NOMO-1 (cell line): ENCODE data around the gene WDR33.

Source experiments
- DNase-seq, 2 experiments: peaks; one replicate each; lab custom pipeline; 2025; ENCODE audit not compliant: unreplicated experiment in 2 of 2; lab: John Stamatoyannopoulos, UW

WDR33 gene

DNA sequence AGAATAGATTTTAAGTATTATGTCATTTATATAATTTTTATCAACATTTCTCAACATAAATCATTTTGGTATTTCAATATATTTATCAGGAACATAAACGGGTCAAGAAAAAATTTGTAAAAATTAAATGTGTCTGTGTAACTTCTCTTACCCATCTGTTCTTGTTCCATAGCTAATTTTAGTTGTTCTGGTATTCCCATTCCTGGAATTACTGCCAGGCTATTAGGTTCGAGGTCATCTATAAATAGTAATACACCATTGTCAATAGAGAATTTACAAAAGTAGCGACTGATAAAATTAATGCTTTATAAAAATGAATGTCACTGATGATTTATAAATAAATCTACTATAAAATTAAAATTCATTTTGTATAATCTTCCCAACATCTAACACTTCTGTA, 88.2 kb downstream of the WDR33 start:
- DNase-seq: no peak

DNA sequence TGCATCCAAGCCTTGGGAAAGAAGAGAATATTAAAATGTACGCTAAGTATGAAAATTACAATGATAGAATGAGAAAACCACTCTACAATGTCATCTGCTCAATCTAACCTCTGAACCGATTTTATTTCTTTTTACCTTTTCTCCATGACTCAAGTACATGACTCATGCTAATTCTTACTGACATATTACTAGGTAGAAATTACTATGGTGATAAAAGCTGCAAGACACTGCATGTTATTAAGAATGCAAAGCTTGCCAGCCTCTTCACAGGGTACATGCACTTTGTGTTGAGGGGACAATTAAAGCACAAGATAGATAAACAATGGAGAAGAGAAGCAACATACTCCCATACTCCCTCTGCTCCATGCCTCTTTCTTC, 89.0 kb downstream of the WDR33 start:
- no peak for DNase-seq

DNA sequence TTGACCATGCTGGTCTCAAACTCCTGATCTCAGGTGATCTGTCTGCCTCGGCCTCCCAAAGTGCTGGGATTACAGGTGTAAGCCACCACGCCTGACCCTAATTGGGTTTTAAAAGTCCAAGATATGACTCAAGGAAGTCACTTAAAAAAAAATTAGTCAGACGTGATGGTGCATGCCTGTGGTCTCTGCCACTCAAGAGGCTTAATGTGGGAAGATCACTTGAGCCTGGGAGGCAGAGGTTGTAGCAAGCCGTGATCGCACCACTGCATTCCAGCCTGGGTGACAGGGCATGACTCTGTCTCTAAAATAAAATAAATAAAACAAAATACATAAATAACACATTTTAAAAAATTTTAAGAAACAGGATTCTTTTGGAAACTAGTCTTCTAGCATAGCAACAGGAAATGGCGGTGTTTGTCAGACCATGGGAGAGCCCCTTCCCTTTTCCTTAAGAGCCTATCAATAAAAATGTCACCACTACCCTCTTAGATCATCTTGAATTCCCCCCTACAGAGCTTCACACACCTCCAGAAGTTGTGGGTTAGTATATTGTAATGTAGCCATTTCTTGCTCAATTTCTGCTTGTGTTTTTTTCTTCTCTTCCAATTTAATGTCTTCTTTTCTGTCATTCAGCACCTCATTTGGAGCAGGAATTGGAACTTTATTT, 89.5 kb downstream of the WDR33 start:
- DNase-seq: no peak

DNA sequence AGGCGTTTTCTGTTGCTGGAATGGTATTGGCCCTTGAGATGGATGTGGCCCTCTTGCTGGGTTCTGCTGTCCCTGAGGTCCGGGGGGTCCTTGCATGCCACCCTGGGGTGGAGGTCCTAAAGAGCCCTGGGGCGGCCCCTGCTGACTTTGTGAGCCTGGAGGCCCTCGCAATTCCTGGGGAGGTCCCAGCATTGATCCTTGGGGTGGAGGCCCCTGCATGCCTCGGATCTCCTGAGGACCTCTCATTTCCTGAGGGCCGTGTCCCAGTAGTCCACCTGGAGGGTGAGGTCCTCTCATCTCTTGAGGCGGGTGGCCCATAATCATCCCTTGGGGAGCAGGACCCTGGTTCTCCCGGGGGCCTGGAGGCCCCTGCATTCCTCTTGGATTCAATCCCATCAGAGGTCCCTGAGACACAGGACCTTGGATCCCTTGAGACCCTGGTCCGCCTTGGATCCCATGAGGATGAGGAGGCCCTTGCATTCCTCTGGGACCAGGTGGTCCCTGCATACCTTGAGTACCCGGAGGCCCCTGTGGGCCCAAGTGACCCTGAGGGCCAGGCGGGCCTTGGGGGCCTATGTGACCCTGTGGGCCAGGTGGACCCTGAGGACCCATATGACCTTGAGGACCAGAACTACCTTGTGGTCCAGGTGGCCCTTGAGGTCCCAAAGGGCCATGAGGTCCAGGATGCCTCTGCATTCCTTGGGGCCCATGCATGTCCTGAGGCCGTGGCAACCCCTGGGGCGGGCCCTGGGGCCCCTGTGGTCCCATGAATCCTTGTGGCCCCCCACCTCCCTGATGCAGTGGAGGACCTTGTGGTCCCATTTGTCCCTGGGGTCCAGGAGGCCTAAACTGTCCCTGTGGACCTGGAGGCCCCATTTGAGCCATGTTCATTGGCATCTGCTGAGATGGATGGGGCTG, 91.4 kb downstream of the WDR33 start:
- no peak for DNase-seq

DNA sequence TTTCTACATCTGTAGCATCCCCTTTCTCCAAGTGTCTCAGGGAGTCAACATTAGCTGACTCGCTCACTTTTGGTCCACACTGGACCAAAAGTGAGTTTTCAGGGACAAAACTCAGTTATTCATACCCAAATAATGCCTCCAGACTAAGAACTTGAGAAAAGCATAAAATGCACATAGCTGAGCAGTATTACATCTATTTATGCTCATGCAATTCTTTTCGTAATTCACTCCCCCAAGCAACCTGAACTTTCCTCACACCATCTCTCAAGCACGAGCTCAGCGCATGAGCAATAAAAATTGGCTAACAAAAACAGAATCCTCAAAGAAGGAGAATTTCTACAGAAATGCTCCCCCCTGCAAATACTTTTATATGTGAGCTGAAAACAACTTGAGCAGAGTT, 92.7 kb downstream of the WDR33 start:
- DNase-seq: no peak

DNA sequence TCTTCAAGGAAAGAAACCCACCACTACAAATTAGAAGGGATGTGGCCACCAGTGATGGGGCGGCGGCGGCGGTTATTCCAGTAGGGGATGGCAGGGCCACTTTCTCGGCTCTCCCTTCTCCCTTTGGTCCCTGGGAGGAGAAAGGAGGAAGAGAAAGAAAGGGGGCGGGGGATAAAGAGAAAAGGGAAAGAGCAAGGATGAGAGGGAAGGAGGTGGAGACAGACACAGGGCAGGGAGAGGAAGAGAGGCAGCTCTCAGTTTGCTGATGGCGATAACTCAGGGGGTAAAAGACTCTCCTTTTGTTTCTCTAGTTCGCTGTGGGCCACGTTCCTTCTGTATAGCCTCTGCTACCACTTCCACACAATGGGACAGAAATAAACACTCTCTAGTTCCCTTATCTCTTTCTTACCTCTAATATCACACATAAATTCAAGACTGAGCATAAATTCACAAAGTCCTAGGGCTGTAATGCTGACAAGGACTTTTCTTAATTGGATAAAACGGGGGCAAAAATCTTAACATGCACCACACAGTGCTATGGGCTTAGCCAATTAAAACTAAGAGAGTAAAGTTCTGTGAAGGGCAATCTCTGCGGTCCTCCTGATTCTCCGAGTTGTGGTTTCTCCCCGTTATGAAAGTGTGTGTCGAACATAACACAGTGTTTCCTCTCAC, 95.1 kb downstream of the WDR33 start:
- no peak for DNase-seq

DNA sequence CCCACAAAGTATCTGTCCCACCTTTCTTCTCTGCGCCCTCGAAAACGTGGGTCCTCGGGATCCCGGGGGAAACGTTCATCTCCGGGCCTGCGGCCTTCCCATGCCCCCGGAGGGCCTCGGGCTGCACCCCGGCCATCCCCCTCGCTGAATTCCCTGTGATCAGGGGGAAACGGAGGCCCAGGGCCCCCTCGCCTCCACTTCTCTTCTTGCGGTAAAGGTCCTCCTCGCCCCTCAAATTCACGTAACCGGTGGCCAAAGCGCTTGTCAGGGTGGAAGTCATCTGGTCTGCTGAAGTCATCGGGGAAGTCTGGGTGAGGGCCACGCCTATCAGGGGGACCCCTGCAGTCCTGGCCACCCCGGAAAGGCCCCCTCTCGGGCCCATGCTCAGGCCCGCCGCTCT, 97.4 kb downstream of the WDR33 start:
- no peak for DNase-seq

DNA sequence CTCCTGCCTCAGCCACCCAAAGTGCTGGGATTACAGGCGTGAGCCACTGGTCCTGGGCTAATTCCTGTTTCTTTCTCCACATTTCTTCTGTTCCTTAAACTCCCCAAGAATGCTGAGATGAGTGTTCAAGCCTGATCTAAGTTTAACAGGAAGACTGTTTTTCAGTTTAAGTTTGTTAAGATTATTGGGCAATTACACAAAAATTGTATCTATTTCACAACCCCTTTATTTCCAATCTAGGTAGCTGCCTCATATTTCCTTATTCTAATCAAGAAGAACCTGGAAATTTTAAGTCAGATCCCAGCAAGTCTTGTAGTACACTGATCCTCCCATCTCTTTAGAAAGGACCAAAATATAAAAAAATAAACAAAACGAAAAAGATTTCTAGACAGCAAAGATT, 98.0 kb downstream of the WDR33 start:
- DNase-seq: peak in 1 of 2 experiments; percentile 12

DNA sequence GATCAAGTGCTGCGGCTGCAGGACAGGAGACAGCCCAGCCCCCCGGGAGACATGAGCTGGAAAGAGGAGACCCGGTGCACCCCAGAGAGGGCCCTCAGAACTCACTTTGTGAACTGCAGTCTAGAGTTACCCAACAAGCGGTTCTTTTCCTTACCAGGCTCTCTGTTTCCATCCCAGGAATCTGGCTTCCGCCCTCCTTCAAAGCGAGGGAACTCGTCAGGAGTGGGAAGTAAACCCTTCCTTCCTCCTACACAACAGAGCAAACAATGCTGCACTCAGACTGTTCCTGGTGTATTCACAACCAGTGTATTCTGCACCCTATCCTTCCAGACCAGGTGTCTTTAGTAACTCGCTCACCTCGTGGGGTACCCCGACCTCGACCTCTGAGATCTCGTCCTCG, 101.6 kb downstream of the WDR33 start:
- no peak for DNase-seq

DNA sequence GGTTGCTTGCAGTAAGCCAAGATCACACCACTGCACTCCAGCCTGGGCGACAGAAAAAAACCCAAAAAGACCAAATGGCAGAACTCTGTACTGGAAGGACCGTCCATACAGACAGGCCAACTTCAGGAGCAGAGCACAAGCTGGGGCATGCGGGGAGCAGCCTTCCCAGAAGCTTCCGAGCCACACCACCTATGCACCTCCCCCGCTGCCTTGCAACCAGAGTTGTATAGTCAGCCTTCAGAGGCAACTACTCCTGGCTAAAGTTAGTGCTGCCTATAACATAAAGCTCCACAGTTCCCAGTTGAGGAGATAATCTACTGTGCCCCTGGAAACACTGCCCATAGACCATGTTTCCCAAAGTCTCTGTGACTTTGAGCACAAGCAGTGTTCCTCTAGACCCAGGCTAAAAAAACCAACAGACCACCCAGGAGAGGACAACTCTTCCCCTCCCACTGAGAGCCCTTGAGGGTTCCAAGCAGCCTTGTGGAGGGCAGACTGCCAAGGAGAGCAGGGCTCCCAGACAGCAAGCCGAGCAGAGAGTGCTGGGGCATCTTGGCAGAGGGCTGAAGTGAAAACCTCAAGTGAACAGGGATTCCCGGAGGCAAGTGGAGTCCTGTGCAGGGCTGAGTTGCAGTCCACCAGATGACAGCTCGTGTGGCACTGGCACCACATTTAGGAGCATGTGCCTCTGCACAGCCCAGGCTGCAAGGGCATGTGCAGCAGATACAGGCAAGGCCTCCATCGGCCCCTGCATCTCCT, 102.9 kb downstream of the WDR33 start:
- DNase-seq: no peak

DNA sequence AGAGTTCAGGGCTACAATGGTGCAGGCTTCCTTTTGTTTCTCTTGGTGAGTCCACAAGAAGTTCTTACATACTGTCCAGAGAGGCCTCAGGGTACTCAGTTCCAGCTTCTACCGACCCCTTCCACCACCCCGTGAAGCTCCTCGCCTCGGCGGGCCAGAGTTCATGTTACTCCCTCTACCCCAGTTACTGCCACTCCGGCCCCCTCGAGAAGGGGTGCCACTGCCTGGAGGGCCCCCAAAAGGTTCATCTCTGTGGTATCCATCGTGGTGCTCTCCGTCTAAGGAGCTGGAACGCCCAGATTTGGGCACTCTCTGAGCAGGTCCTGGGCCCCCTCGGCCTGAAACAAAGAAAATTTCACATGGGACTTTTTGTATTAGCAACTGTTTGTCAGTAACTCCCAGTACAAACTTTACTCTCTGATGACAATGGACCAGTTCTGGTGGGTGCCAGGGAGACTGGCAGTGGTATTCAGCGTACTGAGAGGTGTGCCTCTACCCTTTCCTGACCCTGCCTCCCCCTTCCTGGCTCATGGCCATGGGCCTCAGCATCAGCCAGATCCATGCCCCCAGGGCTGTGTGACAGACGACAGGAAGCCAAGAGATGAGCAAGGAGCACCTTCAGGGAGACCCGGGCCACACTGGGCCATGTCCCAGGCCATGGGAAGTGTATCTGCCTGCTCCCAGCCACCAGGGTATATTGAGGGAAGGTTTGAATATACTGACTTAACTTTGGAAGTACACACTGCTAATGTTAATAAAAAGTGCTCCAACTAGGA, 104.6 kb downstream of the WDR33 start:
- DNase-seq: no peak

DNA sequence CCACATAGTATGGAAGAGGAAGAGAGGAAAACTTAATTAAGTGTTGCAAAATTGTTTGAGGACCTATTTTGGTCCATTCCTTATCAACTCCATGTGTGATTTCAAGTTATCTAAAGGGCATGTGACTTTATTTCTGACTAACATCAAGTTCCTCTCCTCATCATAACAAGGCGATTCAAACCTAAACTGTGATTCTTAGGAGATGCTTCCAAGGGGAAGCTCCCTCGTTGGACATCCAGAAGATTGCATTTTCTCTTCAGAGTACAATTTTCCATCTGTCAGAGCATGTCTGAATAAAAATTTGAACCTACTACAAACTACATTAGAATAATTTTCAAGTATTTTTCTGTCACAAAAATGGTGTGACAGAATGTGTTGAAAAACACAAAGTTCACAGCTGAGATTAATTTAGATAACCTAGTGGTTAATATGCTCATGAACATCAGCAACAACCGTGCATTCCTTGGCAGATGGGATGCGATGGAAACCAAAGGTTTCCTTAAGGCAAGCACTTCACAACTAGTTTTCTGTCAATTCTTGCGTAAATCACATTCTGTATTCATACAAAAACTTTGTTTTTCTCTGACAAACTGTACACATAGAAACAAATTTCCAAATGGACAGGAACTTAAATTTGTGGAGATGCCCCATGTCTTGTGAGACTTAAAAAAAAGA, 105.4 kb downstream of the WDR33 start:
- peak in 1 of 2 experiments; percentile 19 for DNase-seq

DNA sequence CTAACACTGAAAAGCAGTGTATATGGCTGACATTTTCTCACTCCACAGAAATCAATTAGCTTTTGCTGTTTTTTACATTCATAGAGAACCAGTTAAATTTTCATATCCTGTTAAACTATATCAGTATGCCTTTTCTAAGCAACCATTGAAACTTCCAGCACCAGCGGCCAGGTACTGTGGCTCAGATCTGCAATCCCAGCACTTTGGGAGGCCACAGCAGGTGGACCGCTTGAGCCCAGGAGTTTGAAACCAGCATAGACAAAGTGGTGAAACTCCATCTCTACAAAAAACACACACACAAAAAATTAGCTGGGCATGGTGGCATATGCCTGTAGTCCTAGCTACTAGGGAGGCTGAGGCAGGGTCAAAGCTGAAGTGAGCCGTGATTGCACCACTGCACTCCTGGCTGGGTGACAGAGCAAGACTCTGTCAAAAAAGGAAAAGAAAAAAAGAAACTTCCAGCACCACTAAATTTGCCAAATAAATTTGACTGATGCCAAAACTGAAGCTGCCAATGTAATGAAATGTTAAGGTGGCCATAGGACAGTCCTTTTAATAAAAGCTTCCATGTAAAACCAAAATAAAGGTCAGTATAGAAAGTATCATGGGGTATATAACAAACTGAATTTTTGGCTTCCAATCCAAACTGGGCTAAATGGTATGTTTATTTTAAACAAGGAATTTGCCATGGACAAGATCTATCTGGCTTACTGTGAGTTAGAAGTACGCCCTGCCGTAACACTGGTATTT, 106.2 kb downstream of the WDR33 start:
- no peak for DNase-seq

DNA sequence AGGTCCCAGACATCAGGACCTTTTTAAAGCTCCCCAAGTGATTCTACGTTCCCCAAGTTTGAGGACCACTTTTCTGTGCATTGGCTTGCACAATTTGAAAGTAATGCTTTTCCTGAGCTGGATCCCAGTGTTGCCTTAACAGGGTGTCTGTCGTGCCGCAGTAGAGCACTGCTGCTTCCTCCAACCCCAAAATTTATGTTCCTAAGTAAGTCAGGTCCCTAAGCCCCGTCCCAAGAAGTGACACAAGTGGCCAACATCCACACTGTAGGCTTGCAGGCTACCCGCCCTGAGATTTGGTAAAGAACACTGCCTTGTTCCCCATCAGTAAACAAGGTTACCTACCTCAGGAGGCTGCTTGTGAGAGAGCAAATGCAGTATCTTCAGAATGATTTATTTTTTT, 107.7 kb downstream of the WDR33 start:
- DNase-seq: no peak

DNA sequence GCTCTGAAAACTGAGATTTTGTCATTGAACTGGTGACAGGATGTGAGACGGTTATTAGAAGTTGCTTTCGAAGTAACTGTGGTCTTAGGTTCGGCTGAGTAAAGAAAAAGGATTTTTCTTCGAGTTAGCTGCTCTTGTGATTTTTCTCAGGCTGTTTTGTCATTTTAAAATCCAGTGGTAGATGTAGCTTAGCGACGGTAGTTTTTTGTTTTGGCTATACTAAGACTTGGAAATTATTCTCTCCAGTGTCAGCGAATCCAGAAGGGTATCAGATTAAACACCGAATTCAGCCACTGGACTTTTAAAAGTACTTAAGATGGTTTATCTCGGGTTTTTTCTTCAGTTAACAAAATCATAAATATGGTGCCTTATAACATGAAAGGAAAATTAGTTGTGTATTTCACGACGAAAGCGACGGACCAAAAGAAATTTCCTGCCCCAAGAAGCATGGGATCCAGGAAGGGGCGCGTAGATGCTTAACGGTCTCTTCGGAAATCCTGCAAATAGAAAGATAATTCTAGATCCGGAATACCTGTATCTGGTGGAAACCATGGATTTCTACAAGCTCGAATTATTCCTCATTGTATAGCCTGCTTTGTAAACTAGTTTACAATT, 108.5 kb downstream of the WDR33 start:
- DNase-seq: no peak

DNA sequence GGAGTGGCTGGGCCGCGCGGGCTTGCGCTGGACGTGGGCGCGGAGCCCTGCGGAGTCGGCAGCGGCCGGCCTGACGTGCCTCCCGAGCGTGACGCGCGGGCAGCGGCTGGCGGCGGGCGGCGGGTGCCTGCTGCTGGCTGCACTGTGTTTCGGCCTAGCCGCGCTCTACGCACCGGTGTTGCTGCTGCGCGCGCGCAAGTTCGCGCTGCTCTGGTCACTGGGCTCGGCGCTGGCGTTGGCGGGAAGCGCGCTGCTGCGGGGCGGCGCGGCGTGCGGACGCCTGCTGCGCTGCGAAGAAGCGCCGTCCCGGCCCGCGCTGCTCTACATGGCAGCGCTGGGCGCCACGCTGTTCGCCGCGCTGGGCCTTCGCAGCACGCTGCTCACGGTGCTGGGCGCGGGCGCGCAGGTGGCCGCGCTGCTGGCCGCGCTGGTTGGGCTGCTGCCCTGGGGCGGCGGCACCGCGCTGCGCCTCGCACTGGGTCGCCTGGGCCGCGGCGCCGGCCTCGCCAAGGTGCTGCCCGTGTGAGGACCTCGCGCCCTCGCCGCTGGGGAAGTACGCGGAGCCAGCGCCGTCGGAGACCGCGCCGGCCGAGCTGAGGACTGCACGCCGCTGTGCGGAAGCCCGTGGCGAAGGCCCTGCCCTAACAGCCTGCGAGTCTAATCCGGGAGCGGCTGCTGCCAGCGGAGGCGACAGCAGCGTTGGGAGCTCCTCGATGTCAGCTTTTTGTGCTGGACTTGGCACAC, 109.1 kb downstream of the WDR33 start:
- peak; percentile 83 to 86 for DNase-seq

DNA sequence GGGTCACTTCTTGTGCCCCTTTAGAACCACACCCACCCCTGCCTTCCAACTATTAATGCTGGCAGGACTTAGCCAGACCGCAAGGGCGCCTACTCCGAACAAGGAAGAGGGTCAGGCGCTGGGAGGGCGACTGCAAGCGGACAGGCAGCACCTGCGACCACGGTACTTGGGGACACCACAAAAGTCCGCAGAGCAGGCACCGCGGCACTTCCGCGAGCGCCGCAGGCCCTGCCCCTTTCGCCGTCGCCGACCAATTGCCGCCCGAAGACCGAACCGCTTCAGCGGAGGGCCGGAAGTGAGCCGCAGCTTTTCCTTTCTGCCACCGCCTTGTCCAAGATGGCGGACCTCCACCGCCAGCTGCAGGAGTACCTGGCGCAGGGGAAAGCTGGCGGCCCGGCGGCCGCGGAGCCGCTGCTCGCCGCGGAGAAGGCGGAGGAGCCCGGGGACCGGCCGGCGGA, 109.7 kb downstream of the WDR33 start, which contains the start of gene SFT2D3:
Gene SFT2D3, plus strand, starts transcription at position 305 of the 458 bp plus-strand sequence. Its CDS starts 32 bp downstream, at position 337.
- DNase-seq: peak; percentile 91 to 97
